Panc1 (cell line): ENCODE results near the gene PSMD12. TPM values are rescaled to one million over a fixed set of nuclear protein-coding genes. Genes with fewer than 3 reads are reported as not detected.
"Not testable (repeated sequence)": the region's sequence is repeated elsewhere in the genome, so short reads cannot be mapped to it uniquely, and the experiment has no call there.

ENCODE experiments used
- ATAC-seq: fragments of 200-7000 bp; cut with Tn5 transposase; 2 replicates; pipeline ENCODE4 v1.9.1; 2020; ENCODE audit warnings: mild to moderate bottlenecking, moderate library complexity
- BruUV-seq: library from RNA; stranded (reverse); fragments of 400-500 nt; replicated peaks from 2 replicates; lab custom pipeline; 2021; lab: Mats Ljungman, UMichigan
- CTCF ChIA-PET: fragments of 300-600 bp; sonication (Branson Sonifier 250); formaldehyde crosslinking; loops from one replicate; lab custom pipeline; 2022; ENCODE audit warnings: antibody characterized with exemption; lab: Charles Lee
- POLR2A ChIA-PET: fragments of 300-600 bp; sonication (Branson Sonifier 250); formaldehyde crosslinking; loops from one replicate; lab custom pipeline; 2022; ENCODE audit warnings: antibody characterized with exemption; lab: Charles Lee
- DNase-seq: peaks from one replicate; pipeline ENCODE4 v3.0.0-alpha.2; 2010; ENCODE audit warnings: low read depth, low spot score
- H3K27ac ChIP-seq: 2 replicates; pipeline ENCODE4 v1.5.1; 2011; ENCODE audit warnings: mild to moderate bottlenecking, low read length, inconsistent platforms
- H3K27me3 ChIP-seq: fragments of 200-500 bp; sonication (Bioruptor generic); 2 replicates; pipeline ENCODE4 v1.6.0; 2014; ENCODE audit warnings: low read length, inconsistent platforms; ENCODE audit not compliant: control insufficient read depth, insufficient read depth
- H3K36me3 ChIP-seq: fragments of 200-500 bp; sonication (Bioruptor generic); 2 replicates; pipeline ENCODE4 v1.5.1; 2014; ENCODE audit warnings: inconsistent platforms, mild to moderate bottlenecking, low read length, moderate library complexity; ENCODE audit not compliant: control insufficient read depth, insufficient read depth
- H3K4me1 ChIP-seq: 2 replicates; pipeline ENCODE4 v1.5.1; 2011; ENCODE audit warnings: inconsistent platforms, mild to moderate bottlenecking, low read length, moderate library complexity; ENCODE audit not compliant: control insufficient read depth, insufficient read depth
- H3K4me3 ChIP-seq, 2 experiments: 2 replicates each; pipeline ENCODE4 v1.5.1; 2011 to 2012; ENCODE audit warnings: low read depth in 2 of 2, low read length in 2 of 2, mild to moderate bottlenecking in 2 of 2, inconsistent platforms in 1 of 2, moderate library complexity in 1 of 2
- H3K9me3 ChIP-seq: fragments of 200-500 bp; sonication (Bioruptor generic); 2 replicates; pipeline ENCODE4 v1.5.1; 2014; ENCODE audit warnings: low read depth, mild to moderate bottlenecking, inconsistent platforms, low read length, moderate library complexity; ENCODE audit not compliant: control insufficient read depth, insufficient read depth
- POLR2AphosphoS5 ChIP-seq: IDR thresholded peaks from 2 replicates; pipeline ENCODE4 v1.6.1; 2012; ENCODE audit warnings: mild to moderate bottlenecking, low read depth, low read length, moderate library complexity
- SIN3A ChIP-seq: IDR thresholded peaks from 2 replicates; pipeline ENCODE4 v1.6.1; 2012; ENCODE audit warnings: low read depth, mild to moderate bottlenecking, low read length, moderate library complexity, borderline replicate concordance; ENCODE audit not compliant: insufficient read depth
- TCF7L2 ChIP-seq: IDR thresholded peaks from 2 replicates; pipeline ENCODE4 v1.6.1; 2011; ENCODE audit warnings: mild to moderate bottlenecking, low read depth, low read length, inconsistent platforms
- in situ Hi-C: cut with HindIII; loops from 2 replicates; pipeline ENCODE4 v1.10.0; 2016; ENCODE audit warnings: low sequenced_read_pairs, low pct_unique_long_range_greater_than_20kb
- intact Hi-C: fragments of 100-400 bp; cut with micrococcal nuclease; formaldehyde crosslinking; loops from one replicate; pipeline ENCODE4 v1.10.0; 2022; ENCODE audit not compliant: unreplicated experiment
- total RNA-seq: library from RNA; stranded (reverse); gene quantifications from one replicate; pipeline ENCODE4 v1.2.1, GENCODE V29; 2021; ENCODE audit not compliant: unreplicated experiment
- TF ChIP-seq, protein P1 (sequence below), 2 experiments: IDR thresholded peaks; 2 replicates each; pipeline ENCODE4 v1.6.1; 2011 to 2012; ENCODE audit warnings: low read depth in 2 of 2, control low read depth in 1 of 2, low read length in 1 of 2, mild to moderate bottlenecking in 1 of 2, moderate library complexity in 1 of 2; ENCODE audit not compliant: insufficient read depth in 1 of 2
- TF ChIP-seq, protein P2 (sequence below): fragments of 450-650 bp; IDR thresholded peaks from 2 replicates; pipeline ENCODE4 v1.5.1; 2017; ENCODE audit warnings: mild to moderate bottlenecking

Gene PSMD12
- total RNA-seq, 1 experiment from 2014 or later: 50.2 TPM

DNA sequence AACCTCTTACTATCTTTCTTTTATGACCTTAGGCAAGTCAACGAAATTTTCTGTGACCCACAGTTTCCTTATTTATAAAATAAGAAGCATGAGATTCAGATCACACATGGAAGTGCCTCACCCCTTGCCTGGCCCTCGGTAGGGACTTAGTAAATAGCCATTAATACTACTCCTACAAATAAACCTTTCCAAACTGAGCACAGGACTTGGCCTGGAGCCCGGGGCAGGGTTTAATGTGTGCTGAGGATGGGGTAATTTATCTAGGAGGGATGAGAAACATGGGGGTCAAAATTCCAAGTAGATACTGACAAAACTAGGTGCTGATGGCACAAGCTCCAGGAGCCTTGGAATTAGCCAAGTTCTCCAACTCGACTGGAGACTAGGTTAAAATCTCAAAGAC is 45.7 kb upstream of the PSMD12 start:
- no peaks in the 10 kb centered on the region for H3K27me3 ChIP-seq
- intact Hi-C loops: no loop called here
- DNase-seq (no peak), ATAC-seq (no peak)
- ChIA-PET CTCF (no interaction called here), POLR2A (no interaction called here)
- H3K9me3 ChIP-seq: no peaks in the 10 kb centered on the region
- no TSS peak for BruUV-seq
- no peaks in the 10 kb centered on the region for H3K36me3 ChIP-seq
- peaks cover 8% of the 10 kb centered on the region for H3K4me1 ChIP-seq
- no peak overlapping the region for H3K4me3 ChIP-seq
- H3K27ac ChIP-seq: peak overlapping the region; percentile 7; the same call in 1 of the 2 replicates
- TF ChIP-seq, protein P1, sequence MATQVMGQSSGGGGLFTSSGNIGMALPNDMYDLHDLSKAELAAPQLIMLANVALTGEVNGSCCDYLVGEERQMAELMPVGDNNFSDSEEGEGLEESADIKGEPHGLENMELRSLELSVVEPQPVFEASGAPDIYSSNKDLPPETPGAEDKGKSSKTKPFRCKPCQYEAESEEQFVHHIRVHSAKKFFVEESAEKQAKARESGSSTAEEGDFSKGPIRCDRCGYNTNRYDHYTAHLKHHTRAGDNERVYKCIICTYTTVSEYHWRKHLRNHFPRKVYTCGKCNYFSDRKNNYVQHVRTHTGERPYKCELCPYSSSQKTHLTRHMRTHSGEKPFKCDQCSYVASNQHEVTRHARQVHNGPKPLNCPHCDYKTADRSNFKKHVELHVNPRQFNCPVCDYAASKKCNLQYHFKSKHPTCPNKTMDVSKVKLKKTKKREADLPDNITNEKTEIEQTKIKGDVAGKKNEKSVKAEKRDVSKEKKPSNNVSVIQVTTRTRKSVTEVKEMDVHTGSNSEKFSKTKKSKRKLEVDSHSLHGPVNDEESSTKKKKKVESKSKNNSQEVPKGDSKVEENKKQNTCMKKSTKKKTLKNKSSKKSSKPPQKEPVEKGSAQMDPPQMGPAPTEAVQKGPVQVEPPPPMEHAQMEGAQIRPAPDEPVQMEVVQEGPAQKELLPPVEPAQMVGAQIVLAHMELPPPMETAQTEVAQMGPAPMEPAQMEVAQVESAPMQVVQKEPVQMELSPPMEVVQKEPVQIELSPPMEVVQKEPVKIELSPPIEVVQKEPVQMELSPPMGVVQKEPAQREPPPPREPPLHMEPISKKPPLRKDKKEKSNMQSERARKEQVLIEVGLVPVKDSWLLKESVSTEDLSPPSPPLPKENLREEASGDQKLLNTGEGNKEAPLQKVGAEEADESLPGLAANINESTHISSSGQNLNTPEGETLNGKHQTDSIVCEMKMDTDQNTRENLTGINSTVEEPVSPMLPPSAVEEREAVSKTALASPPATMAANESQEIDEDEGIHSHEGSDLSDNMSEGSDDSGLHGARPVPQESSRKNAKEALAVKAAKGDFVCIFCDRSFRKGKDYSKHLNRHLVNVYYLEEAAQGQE (IDR thresholded peaks at IDR 0.05; ENCODE audit: insufficient read depth in 1 of 2, low read depth in 2 of 2, low read length in 1 of 2): no peak
- no peak for TF ChIP-seq POLR2AphosphoS5
- no peak for TF ChIP-seq SIN3A
- TF ChIP-seq TCF7L2: no peak
- TF ChIP-seq, protein P2, sequence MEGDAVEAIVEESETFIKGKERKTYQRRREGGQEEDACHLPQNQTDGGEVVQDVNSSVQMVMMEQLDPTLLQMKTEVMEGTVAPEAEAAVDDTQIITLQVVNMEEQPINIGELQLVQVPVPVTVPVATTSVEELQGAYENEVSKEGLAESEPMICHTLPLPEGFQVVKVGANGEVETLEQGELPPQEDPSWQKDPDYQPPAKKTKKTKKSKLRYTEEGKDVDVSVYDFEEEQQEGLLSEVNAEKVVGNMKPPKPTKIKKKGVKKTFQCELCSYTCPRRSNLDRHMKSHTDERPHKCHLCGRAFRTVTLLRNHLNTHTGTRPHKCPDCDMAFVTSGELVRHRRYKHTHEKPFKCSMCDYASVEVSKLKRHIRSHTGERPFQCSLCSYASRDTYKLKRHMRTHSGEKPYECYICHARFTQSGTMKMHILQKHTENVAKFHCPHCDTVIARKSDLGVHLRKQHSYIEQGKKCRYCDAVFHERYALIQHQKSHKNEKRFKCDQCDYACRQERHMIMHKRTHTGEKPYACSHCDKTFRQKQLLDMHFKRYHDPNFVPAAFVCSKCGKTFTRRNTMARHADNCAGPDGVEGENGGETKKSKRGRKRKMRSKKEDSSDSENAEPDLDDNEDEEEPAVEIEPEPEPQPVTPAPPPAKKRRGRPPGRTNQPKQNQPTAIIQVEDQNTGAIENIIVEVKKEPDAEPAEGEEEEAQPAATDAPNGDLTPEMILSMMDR: no peak
- in situ Hi-C loops: no loop called here

DNA sequence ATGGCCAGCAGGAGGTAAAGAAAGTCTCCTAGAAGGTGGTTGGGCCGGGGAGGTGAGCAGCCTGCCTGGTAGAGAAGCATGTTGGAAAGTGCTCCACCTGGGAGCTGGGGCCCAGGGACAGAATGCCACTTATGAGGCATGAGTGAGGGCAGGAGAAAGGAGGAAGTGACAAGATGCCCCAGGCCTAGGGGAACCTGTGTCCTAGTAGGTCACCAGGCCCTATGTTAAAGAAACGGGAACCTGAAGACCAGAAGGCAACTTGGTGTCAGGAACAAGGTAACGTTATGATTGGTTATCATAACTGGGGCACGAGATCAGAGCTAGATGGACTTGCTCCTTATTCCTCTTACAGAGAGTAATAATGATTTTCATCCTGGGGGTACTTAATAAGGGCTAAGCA is 45.0 kb upstream of the PSMD12 start:
- no peaks in the 10 kb centered on the region for H3K9me3 ChIP-seq
- no peaks in the 10 kb centered on the region for H3K27me3 ChIP-seq
- in situ Hi-C loops (no loop called here), intact Hi-C loops (no loop called here)
- no peak for DNase-seq
- H3K4me1 ChIP-seq: peaks cover 8% of the 10 kb centered on the region
- ATAC-seq: no peak
- no peak overlapping the region for H3K4me3 ChIP-seq
- TF ChIP-seq SIN3A (no peak), TCF7L2 (no peak), POLR2AphosphoS5 (no peak)
- TF ChIP-seq, protein P1 (IDR thresholded peaks at IDR 0.05; ENCODE audit: insufficient read depth in 1 of 2, low read depth in 2 of 2, low read length in 1 of 2): no peak
- TF ChIP-seq, protein P2: no peak
- no peaks in the 10 kb centered on the region for H3K36me3 ChIP-seq
- ChIA-PET CTCF (no interaction called here), POLR2A (no interaction called here)
- no peak overlapping the region for H3K27ac ChIP-seq
- no TSS peak for BruUV-seq

DNA sequence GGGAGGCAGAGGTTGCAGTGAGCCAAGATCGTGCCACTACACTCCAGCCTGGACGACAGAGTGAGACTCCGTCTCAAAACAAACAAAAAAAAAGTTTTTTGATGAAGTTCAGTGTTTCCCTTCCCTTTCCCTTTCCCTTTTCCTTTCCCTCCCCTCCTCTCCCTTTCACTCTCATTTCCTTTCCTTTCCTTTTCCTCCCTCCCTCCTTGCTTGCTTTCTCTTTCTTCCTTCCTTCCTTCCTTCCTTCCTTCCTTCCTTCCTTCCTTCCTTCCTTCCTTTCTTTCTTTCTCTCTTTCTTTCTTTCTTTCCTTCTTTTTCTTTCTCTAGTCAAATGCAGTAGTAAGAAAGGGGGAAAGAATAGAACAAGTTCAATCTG is 42.1 kb upstream of the PSMD12 start:
- ATAC-seq, in situ Hi-C loops, intact Hi-C loops, H3K4me3 ChIP-seq, H3K9me3 ChIP-seq, DNase-seq, H3K4me1 ChIP-seq, POLR2A ChIA-PET, H3K36me3 ChIP-seq, H3K27me3 ChIP-seq, BruUV-seq, CTCF ChIA-PET, H3K27ac ChIP-seq: not testable (repeated sequence)
